HL-60 (cell line): ENCODE measurements around the gene SKP1.

Experiments
- DNase-seq, 2 experiments: peaks; one replicate each; pipeline ENCODE4 v3.0.0-alpha.2; 2010 to 2020; ENCODE audit warnings: low read depth in 1 of 2, low spot score in 1 of 2
- H3K27ac ChIP-seq: fragments of 250-450 bp; sonication (Bioruptor Pico); replicated peaks from 2 replicates; pipeline ENCODE4 v1.5.1; 2020; ENCODE audit warnings: mild to moderate bottlenecking, moderate library complexity
- H3K27me3 ChIP-seq: fragments of 250-450 bp; sonication (Bioruptor Pico); 2 replicates; pipeline ENCODE4 v1.5.1; 2021; ENCODE audit warnings: mild to moderate bottlenecking, moderate library complexity; ENCODE audit not compliant: insufficient read depth, poor library complexity, severe bottlenecking
- H3K4me3 ChIP-seq: replicated peaks from 2 replicates; pipeline ENCODE4 v1.5.1; 2011; ENCODE audit warnings: mild to moderate bottlenecking, control low read depth, low read length; ENCODE audit not compliant: insufficient read depth
- CTCF ChIP-seq: IDR thresholded peaks from one replicate; pipeline ENCODE4 v1.5.1; 2011; ENCODE audit warnings: low read length, control low read depth, inconsistent platforms; ENCODE audit not compliant: insufficient read depth
- GABPA ChIP-seq: IDR thresholded peaks from 2 replicates; pipeline ENCODE4 v1.6.1; 2012; ENCODE audit warnings: low read depth
- POLR2AphosphoS5 ChIP-seq: IDR thresholded peaks from 2 replicates; pipeline ENCODE4 v1.6.1; 2012; ENCODE audit warnings: low read depth
- REST ChIP-seq: IDR thresholded peaks from 2 replicates; pipeline ENCODE4 v1.6.1; 2012; ENCODE audit warnings: low read depth; ENCODE audit not compliant: insufficient replicate concordance
- SPI1 ChIP-seq: IDR thresholded peaks from 2 replicates; pipeline ENCODE4 v1.6.1; 2012; ENCODE audit warnings: low read depth, mild to moderate bottlenecking, borderline replicate concordance

Gene SKP1

GRCh38 chr5:134145779-134146581 lies 30.8 kb downstream of the SKP1 start:
- H3K27ac ChIP-seq = 0 out of 2 replicates have a peak overlapping the region, but pooled peaks have one; percentile 5
- no peaks in the 10 kb centered on the region for H3K27me3 ChIP-seq
- DNase-seq = peak; percentile 16 to 57
- TF ChIP-seq CTCF (peak; percentile 69), GABPA (no peak)
- H3K4me3 ChIP-seq = no peak overlapping the region

GRCh38 chr5:134145041-134145757 lies 31.6 kb downstream of the SKP1 start:
- DNase-seq = peak in 1 of 2 experiments; percentile 45
- no peak overlapping the region for H3K4me3 ChIP-seq
- no peaks in the 10 kb centered on the region for H3K27me3 ChIP-seq
- TF ChIP-seq CTCF (no peak), POLR2AphosphoS5 (no peak), SPI1 (no peak), REST (no peak), GABPA (no peak)
- peak overlapping the region; percentile 5 for H3K27ac ChIP-seq

- H3K4me3 ChIP-seq = no peak overlapping the region
- H3K27me3 ChIP-seq = no peaks in the 10 kb centered on the region
- DNase-seq = no peak
- H3K27ac ChIP-seq = peak overlapping the region; percentile 5; the same call in 1 of the 2 replicates
- no peak for TF ChIP-seq SPI1
- no peak for TF ChIP-seq REST
- no peak for TF ChIP-seq CTCF
- TF ChIP-seq POLR2AphosphoS5 = no peak
- TF ChIP-seq GABPA = no peak
Observed at GRCh38 chr5:134143944-134144941, 32.5 kb downstream of the SKP1 start.
